ENCODE data around the gene MRPL14.

DNA sequence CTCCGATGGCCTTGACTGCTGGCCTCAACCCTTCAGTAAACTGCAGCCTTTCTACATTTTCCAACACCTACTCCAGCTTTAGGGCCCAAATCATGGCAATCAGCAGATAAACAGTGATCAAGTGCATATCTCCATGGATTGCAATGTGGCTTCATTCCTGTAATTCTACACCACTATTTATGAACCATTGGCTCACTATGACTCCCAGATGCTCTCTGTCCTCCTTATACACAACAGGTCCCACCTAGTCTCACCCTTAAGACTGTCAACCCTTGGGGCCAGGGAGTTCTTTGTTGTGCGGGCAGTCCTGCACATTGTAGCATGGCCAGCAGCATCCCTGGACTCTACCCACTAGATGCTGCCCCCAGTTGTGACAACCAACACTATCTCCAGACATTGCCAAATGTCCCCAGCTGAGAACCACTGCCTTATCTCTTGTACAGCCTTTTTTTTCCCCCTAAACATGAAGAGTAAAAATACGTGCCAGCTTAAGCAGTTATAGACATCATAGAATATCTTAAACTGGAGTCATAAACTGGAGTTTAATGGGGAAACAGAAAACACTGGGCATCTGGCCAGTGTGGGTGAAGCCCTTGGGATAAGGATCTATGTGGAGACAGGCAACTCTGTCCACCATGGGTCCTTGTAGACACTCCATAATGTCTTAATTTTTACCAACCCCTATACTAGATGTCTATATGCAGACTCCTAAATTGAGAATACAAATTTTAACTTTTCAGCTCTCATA is 21.1 kb downstream of the MRPL14 start:
- TF ChIP-seq CTCF (IDR thresholded peaks at IDR 0.05; ENCODE audit: low read depth, low read length, poor library complexity, severe bottlenecking): no peak
- TF ChIP-seq EZH2phosphoT487 (IDR thresholded peaks at IDR 0.05; ENCODE audit: borderline replicate concordance, low read length): no peak
